ENCODE data around the gene INAVA. TPM values are rescaled to one million over a fixed set of nuclear protein-coding genes. Genes with fewer than 3 reads are reported as not detected.
"Not testable (repeated sequence)": the region's sequence is repeated elsewhere in the genome, so short reads cannot be mapped to it uniquely, and the experiment has no call there.

The INAVA gene
- total RNA-seq, 2 donors from 2014 or later: 59.5 to 61.5 TPM

DNA sequence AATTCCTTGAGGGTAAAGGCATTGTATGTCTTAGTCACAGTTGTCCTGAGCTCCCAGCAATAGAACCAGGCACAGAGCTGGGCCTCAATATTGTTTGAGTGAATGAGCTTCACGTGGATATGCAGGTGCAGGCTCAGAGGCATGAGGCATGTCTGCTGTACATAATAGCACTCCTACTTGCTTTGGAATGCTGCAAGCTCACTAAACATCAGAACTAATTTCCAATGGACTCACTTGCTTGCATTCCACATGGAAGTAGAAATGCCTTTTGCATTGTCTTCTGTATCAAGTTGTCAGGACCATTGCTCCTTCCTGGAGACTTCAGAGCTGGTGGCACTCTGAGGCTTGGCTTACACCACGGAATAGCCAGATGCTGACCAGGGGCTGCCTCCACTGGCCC, 37.1 kb downstream of the INAVA start:
- no peak overlapping the region for H3K4me3 Mint-ChIP-seq
- H3K36me3 Mint-ChIP-seq (ENCODE audit: low read depth): no peaks in the 10 kb centered on the region
- Histone ChIP-seq H3K9me3 (ENCODE audit: control insufficient read depth, low read length) (no peaks in the 10 kb centered on the region), H3K36me3 (ENCODE audit: control insufficient read depth, insufficient read depth, low read length) (no peaks in the 10 kb centered on the region), H3K27ac (ENCODE audit: low read depth, low read length) (no peak overlapping the region), H3K27me3 (ENCODE audit: control insufficient read depth, insufficient read depth, low read length, poor library complexity, severe bottlenecking) (no peaks in the 10 kb centered on the region), H3K4me3 (ENCODE audit: low read length) (no peak overlapping the region), H3K4me1 (ENCODE audit: control insufficient read depth, insufficient read depth, low read length) (no peaks in the 10 kb centered on the region), H3K9ac (ENCODE audit: extremely low read depth, low read length, poor library complexity, severe bottlenecking) (no peak overlapping the region)
- TF ChIP-seq, protein P1, sequence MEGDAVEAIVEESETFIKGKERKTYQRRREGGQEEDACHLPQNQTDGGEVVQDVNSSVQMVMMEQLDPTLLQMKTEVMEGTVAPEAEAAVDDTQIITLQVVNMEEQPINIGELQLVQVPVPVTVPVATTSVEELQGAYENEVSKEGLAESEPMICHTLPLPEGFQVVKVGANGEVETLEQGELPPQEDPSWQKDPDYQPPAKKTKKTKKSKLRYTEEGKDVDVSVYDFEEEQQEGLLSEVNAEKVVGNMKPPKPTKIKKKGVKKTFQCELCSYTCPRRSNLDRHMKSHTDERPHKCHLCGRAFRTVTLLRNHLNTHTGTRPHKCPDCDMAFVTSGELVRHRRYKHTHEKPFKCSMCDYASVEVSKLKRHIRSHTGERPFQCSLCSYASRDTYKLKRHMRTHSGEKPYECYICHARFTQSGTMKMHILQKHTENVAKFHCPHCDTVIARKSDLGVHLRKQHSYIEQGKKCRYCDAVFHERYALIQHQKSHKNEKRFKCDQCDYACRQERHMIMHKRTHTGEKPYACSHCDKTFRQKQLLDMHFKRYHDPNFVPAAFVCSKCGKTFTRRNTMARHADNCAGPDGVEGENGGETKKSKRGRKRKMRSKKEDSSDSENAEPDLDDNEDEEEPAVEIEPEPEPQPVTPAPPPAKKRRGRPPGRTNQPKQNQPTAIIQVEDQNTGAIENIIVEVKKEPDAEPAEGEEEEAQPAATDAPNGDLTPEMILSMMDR (conservative IDR thresholded peaks at IDR 0.05): no peak
- 63 to 89% methylated on average over 1 to 2 of the region's 2 CpGs for WGBS, 2 experiments (ENCODE audit: insufficient coverage in 1 of 2, insufficient read length in 1 of 2)
- no peaks in the 10 kb centered on the region for H3K4me1 Mint-ChIP-seq
- no peak overlapping the region for H3K27ac Mint-ChIP-seq
- no peaks in the 10 kb centered on the region for H3K9me3 Mint-ChIP-seq
- DNase-seq: peak; percentile 22
- no peaks in the 10 kb centered on the region for H3K27me3 Mint-ChIP-seq (ENCODE audit: insufficient read depth)

DNA sequence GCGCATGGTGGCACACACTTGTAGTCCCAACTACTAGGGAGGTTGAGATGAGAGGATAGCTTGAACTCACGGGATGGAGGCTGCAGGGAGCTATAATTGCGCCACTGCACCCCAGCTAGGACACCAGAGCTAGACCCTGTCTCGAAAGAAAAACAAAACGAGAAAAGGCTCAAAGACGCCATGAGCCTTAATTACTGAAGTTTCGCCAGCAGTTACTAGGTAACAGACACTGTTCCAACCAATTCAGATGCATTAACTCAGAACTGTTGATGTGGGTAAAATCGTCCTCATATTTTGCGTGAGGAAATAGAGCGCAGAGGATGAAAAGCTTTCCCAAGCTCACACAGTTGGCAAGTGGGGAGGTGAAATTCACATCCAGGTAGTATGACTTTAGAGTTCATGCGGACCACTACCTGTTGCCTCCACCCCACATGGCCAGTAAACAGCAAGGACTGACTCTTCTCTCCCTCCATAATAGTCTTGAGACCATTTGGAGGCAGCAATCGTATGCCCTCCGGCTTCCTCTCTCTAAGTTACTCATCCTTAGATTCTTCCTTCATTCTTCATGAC, 40.1 kb downstream of the INAVA start:
- no peak overlapping the region for H3K27ac Mint-ChIP-seq
- no peaks in the 10 kb centered on the region for H3K27me3 ChIP-seq (ENCODE audit: control insufficient read depth, insufficient read depth, low read length, poor library complexity, severe bottlenecking)
- 92 to 93% methylated on average over 10 to 13 of the region's 13 CpGs for WGBS, 2 experiments (ENCODE audit: insufficient coverage in 1 of 2, insufficient read length in 1 of 2)
- no peak overlapping the region for H3K27ac ChIP-seq (ENCODE audit: low read depth, low read length)
- H3K4me1 Mint-ChIP-seq: no peaks in the 10 kb centered on the region
- no peaks in the 10 kb centered on the region for H3K36me3 ChIP-seq (ENCODE audit: control insufficient read depth, insufficient read depth, low read length)
- DNase-seq: peak; percentile 14
- TF ChIP-seq, protein P1 (conservative IDR thresholded peaks at IDR 0.05): no peak
- no peaks in the 10 kb centered on the region for H3K9me3 Mint-ChIP-seq
- H3K9ac ChIP-seq (ENCODE audit: extremely low read depth, low read length, poor library complexity, severe bottlenecking): no peak overlapping the region
- H3K27me3 Mint-ChIP-seq (ENCODE audit: insufficient read depth): no peaks in the 10 kb centered on the region
- H3K4me3 Mint-ChIP-seq: no peak overlapping the region
- H3K4me1 ChIP-seq (ENCODE audit: control insufficient read depth, insufficient read depth, low read length): no peaks in the 10 kb centered on the region
- no peaks in the 10 kb centered on the region for H3K9me3 ChIP-seq (ENCODE audit: control insufficient read depth, low read length)
- H3K36me3 Mint-ChIP-seq (ENCODE audit: low read depth): no peaks in the 10 kb centered on the region
- H3K4me3 ChIP-seq (ENCODE audit: low read length): no peak overlapping the region

DNA sequence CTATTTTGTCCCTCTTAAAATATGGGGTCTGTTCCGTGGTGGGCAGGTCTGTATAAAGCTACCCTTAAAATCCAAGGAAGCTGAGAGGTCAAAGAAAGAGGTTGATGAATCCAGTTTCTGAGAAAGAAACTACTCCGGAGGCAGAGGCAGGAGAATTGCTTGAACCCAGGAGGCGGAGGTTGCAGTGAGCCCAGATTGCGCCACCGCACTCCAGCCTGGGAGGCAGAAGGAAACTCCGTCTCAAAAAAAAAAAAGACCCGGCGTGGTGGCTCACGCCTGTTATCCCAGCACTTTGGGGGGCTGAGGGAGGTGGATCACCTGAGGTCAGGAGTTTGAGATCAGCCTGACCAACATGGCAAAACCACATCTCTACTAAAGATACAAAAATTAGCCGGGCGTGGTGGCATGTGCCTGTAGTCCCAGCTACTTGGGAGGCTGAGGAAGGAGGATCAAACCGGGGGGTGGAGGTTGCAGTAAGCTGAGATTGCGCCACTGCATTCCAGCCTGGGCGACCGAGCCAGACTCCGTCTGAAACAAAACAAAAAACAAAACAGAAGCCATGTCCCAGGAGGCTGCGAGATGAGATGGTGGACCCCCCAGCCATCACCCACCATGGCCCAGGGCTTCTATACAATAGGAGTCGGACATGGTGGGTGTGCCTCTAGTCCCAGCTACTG, 40.7 kb downstream of the INAVA start:
- H3K9me3 Mint-ChIP-seq; H3K36me3 Mint-ChIP-seq (ENCODE audit: low read depth): not testable (repeated sequence)

More for the DNA sequence above, 40.7 kb downstream of the INAVA start:
- 89 to 95% methylated on average over 8 to 18 of the region's 18 CpGs for WGBS, 2 experiments (ENCODE audit: insufficient coverage in 1 of 2, insufficient read length in 1 of 2)
- not testable (repeated sequence) for H3K4me3 ChIP-seq (ENCODE audit: low read length); H3K36me3 ChIP-seq (ENCODE audit: control insufficient read depth, insufficient read depth, low read length); H3K4me1 ChIP-seq (ENCODE audit: control insufficient read depth, insufficient read depth, low read length); H3K4me3 Mint-ChIP-seq; H3K9ac ChIP-seq (ENCODE audit: extremely low read depth, low read length, poor library complexity, severe bottlenecking); H3K4me1 Mint-ChIP-seq; H3K27me3 Mint-ChIP-seq (ENCODE audit: insufficient read depth); H3K27me3 ChIP-seq (ENCODE audit: control insufficient read depth, insufficient read depth, low read length, poor library complexity, severe bottlenecking); H3K9me3 ChIP-seq (ENCODE audit: control insufficient read depth, low read length); H3K27ac Mint-ChIP-seq; H3K27ac ChIP-seq (ENCODE audit: low read depth, low read length)
- peak; percentile 11 for DNase-seq

Measured in endodermal cell (in vitro differentiated cells).